Testis (tissue), 2 donors: ENCODE data around the gene PI4K2B.

Experiments
- POLR2A ChIP-seq: fragments of 450-650 bp; IDR thresholded peaks from one replicate; pipeline ENCODE4 v1.6.1; 2017; ENCODE audit warnings: antibody characterized with exemption, mild to moderate bottlenecking, moderate library complexity
- TF ChIP-seq, protein P1 (sequence below), 3 experiments: fragments of 450-650 bp in 2 of 3; fragments of 200-600 bp in 1 of 3; sonication (generic) in 1 of 3; IDR thresholded peaks; one replicate each; pipeline ENCODE4 v1.5.1; 2016 to 2019; ENCODE audit warnings: antibody characterized with exemption in 3 of 3, mild to moderate bottlenecking in 2 of 3, moderate library complexity in 1 of 3

DNA sequence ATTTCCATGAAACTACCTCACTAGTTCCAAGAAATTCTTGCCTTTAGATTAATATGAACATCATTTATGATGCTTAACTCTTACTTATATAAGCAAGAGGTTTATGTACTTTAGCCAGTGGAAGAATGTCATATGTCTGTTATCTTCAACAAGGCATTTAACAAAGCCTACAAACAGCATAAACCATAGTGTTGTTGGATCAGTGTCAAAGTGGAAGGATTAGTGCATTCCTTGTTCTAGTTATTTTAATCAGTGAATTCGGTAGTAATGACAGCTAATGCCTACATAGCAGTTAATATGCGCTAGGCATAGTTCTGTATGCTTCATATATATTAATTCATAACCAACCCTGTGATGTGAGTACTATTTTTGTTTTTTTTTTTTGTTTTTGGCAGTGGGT lies 3.1 kb downstream of the PI4K2B start:
- TF ChIP-seq, protein P1, sequence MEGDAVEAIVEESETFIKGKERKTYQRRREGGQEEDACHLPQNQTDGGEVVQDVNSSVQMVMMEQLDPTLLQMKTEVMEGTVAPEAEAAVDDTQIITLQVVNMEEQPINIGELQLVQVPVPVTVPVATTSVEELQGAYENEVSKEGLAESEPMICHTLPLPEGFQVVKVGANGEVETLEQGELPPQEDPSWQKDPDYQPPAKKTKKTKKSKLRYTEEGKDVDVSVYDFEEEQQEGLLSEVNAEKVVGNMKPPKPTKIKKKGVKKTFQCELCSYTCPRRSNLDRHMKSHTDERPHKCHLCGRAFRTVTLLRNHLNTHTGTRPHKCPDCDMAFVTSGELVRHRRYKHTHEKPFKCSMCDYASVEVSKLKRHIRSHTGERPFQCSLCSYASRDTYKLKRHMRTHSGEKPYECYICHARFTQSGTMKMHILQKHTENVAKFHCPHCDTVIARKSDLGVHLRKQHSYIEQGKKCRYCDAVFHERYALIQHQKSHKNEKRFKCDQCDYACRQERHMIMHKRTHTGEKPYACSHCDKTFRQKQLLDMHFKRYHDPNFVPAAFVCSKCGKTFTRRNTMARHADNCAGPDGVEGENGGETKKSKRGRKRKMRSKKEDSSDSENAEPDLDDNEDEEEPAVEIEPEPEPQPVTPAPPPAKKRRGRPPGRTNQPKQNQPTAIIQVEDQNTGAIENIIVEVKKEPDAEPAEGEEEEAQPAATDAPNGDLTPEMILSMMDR (IDR thresholded peaks at IDR 0.05): no peak
- TF ChIP-seq POLR2A: no peak
